ENCODE measurements around the gene CREM. TPM values are rescaled to one million over a fixed set of nuclear protein-coding genes. Genes with fewer than 3 reads are reported as not detected.

CREM gene
- total RNA-seq, 2 donors from 2014 or later = 41.0 to 41.4 TPM

DNA sequence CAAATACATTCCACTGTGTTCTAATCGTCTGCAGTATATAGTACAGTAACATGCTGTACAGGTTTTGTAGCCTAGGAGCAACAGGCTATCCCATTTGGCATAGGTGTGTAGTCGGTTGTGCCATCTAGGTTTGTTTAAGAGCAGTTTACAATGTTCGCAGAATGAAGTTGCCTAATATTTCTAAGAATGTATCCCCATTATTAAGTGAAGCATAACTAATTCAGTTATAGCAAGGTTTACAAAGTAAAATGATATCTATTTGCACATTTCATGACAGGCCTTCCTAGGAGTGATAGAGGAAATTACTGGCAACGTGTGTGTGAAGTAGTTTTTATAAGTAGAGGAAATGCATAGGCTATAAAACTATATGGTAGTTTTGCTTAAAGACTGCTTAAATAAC is 4.0 kb downstream of the CREM start:
- intact Hi-C loops (cut with DNase I) = no loop called here
- DNase-seq = no peak
- ATAC-seq = no peak

DNA sequence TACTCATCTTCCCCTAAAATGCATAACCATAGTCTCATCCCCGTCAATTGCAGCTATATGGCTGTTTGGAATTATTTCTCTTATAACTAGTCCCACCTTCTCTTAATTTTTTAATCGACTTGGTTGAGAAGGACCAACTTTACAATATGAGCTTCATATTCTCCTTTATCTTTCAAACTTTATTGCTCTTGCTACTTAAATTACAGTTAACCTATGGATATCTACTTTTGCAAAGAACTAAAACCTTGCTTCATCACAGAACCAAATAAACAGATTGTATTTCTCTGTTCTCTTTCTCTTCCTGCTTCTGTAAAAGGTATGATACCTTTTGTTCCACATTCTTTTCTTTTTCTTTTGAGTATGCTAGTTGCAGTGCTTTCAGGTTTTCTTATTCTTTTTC is 6.1 kb downstream of the CREM start:
- intact Hi-C loops (cut with DNase I) = no loop called here
- DNase-seq (no peak), ATAC-seq (no peak)

GRCh38 chr10:35133586-35133985 is 6.9 kb downstream of the CREM start:
- ATAC-seq (no peak), DNase-seq (no peak)
- intact Hi-C loops (cut with DNase I) = no loop called here

GRCh38 chr10:35135861-35136260 is 9.2 kb downstream of the CREM start:
- intact Hi-C loops (cut with DNase I) = no loop called here
- no peak for ATAC-seq
- DNase-seq = no peak

- intact Hi-C loops (cut with DNase I) = no loop called here
- DNase-seq (no peak), ATAC-seq (peak in 1 of 2 donors; percentile 40)
These were observed 9.7 kb downstream of the CREM start for GRCh38 chr10:35136263-35136815.

- intact Hi-C loops (cut with DNase I) = no loop called here
- ATAC-seq (no peak), DNase-seq (no peak)
These were observed 13.5 kb downstream of the CREM start for GRCh38 chr10:35140126-35140525.

DNA sequence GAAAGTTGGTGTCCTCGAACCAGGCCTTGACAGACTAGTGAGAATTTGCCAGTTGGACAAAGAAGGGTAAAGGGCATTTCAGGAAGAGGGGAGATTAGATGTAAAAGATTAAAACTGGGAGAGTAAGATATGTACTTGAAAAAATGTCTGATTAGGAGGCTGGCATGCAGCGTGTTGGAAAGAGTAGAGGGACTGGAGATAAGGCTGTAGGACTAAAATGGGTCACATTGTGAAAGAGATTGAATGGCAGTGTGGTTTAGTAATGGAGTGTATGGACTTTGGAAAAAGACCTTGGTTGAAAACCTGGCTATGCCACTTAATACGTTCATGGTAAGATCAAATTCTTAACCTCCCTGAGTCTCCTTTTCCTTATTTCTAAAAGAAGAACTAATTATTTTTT is 14.1 kb downstream of the CREM start:
- ATAC-seq (no peak), DNase-seq (no peak)
- intact Hi-C loops (cut with DNase I) = no loop called here

DNA sequence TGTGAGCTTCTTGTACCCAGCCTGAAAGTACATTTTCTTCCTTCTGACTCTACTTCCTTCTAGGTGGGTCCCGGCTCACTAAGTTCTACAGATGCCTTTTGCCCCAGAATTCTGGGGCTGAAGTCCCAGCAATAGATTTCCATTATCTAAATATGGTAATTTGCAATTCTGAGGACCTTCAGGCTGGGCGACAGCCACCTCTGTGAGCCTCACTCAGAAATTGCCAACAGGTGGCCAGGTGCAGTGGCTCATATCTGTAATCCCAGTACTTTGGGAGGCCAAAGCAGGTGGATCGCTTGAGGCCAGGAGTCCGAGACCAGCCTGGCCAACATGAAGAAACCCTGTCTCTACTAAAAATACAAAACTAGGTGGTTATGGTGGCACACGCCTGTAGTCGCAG is 23.7 kb downstream of the CREM start:
- intact Hi-C loops (cut with DNase I) = no loop called here
- no peak for ATAC-seq
- no peak for DNase-seq

GRCh38 chr10:35152992-35153391 is 26.3 kb downstream of the CREM start:
- ATAC-seq = peak in 1 of 2 donors; percentile 46

GRCh38 chr10:35153716-35154115 is 27.1 kb downstream of the CREM start:
- no peak for DNase-seq
- ATAC-seq = peak; percentile 84 to 92
- intact Hi-C loops (cut with DNase I) = no loop called here

More at GRCh38 chr10:35152992-35153391, 26.3 kb downstream of the CREM start:
- intact Hi-C loops (cut with DNase I) = no loop called here
- no peak for DNase-seq

DNA sequence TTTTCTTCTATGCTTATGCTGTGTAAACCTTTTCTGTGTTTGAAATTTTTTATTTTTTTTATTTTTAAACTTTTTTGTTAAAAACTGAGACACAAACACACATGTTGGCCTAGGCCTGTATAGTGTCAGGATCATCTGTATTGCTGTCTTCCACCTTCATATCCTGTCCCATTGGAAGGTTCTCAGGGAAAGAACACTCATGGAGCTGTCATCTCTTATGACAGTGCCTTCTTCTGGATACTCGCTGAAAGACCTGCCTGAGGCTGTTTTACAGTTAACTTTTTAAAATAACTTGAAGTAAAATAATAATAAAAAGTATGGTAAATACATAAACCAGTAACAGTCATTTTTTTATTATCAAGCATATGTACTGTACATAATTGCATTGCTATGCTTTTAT is 34.1 kb downstream of the CREM start:
- ATAC-seq (no peak), DNase-seq (no peak)
- intact Hi-C loops (cut with DNase I) = no loop called here

DNA sequence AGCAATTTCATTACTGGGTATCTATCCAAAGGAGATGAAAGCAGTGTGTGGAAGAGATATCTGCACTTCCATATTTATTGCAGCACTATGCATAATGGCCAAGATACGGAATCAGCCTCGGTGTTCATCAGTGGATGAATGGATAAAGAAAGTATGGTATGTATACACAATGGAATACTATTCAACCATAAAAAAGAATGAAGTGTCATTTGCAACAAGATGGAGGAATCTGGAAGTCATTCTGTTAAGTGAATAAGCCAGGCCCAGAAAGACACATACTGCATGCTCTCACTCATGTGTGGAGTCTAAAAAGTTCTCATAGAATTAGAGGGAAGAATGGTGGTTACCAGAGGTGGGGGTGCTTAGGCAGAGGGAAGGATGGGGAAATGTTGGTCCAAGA is 35.3 kb downstream of the CREM start:
- intact Hi-C loops (cut with DNase I) = no loop called here
- no peak for DNase-seq
- ATAC-seq = no peak

DNA sequence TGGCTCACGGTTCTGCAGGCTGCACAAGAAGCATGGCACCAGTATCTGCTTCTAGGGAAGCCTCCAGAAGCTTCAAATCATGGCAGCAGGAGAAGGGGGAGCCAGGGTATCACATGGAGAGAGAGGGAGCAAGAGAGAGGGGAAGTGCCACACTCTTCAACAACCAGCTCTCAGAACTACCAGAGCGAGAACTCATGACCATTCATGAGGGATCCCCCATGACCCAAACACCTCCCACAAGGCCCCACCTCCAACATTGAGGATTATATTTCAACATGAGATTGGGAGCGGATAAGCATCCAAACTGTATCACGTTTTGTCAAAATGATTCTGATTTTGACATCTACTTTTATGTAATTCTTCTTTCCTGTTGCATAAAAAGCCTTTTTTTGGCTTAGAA is 38.5 kb downstream of the CREM start:
- DNase-seq (no peak), ATAC-seq (peak in 1 of 2 donors; percentile 67)
- intact Hi-C loops (cut with DNase I) = no loop called here

GRCh38 chr10:35165811-35166210 is 39.2 kb downstream of the CREM start:
- no peak for ATAC-seq
- no peak for DNase-seq
- intact Hi-C loops (cut with DNase I) = no loop called here

DNA sequence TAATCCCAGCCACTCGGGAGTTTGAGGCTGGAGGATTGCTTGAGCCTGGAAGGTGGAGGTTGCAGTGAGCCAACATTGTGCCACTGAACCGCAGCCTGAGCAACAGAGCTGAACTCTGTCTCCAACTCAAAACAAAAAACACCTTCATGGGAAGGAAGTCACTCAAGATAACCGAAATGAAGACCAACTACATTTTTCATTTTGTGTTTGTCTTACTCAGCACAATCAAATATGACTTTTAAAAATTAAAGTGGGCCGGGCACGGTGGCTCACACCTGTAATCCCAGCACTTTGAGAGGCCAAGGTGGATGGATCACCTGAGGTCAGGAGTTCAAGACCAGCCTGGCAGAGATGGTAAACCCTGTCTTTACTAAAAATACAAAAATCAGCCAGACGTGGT is 40.0 kb downstream of the CREM start:
- ATAC-seq (no peak), DNase-seq (no peak)
- intact Hi-C loops (cut with DNase I) = no loop called here

DNA sequence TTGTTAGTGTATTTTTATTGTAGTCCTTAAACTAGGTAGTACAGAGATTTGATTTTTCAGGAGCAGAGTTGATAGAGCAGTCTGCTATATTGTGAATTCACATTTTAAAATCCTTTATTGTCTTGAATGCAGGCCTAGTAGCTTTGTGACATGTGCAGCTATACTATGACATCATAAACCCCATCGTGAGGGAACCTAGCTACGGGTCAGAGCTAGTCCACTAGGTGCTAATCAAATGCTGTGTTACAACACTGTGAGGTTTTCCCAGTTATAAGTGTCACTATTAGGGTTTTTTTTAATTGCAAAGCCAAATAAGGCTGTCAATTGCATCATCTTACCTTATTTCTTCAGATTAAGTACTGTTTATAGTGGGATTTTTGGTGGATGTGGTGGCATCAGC is 40.7 kb downstream of the CREM start:
- DNase-seq (no peak), ATAC-seq (no peak)

GRCh38 chr10:35172146-35172545 is 45.5 kb downstream of the CREM start:
- no peak for DNase-seq
- ATAC-seq = no peak
- intact Hi-C loops (cut with DNase I) = no loop called here

More for the DNA sequence above, 40.7 kb downstream of the CREM start:
- intact Hi-C loops (cut with DNase I) = no loop called here

DNA sequence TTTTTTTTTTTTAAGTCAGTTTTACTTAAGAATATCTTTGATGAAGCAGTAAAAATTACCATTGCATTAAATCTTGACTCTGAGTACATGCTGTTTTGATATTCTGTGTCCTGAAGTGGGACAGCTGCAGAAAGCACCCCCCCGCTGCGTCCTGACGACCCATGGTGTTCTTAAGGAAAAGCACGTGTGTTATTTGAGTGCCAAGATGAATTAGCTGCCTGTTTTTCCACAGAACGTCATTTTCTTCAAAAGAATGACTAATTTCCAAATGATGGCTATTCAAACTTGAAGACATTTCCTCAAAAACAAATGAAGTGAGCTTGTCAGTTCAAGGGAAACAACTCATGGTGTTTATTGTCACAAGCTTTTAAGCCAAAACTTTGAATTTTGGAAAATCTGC is 45.9 kb downstream of the CREM start:
- ATAC-seq (no peak), DNase-seq (peak; percentile 60)
- intact Hi-C loops (cut with DNase I) = no loop called here

- intact Hi-C loops (cut with DNase I) = no loop called here
- DNase-seq = no peak
- ATAC-seq = no peak
These were observed 51.7 kb downstream of the CREM start for GRCh38 chr10:35178331-35178730.

GRCh38 chr10:35182631-35183510 is 56.2 kb downstream of the CREM start:
- no peak for DNase-seq
- ATAC-seq = no peak
- intact Hi-C loops (cut with DNase I) = no loop called here
